ENCODE results near the gene SMG6. TPM values are rescaled to one million over a fixed set of nuclear protein-coding genes. Genes with fewer than 3 reads are reported as not detected.

SMG6 gene
- total RNA-seq, 1 experiment from 2014 or later = 33.8 TPM

GRCh38 chr17:2060681-2061440 lies 242.7 kb downstream of the SMG6 start:
- intact Hi-C loops (cut with micrococcal nuclease; ENCODE audit: unreplicated experiment) = no loop called here
- H3K9me3 Mint-ChIP-seq (ENCODE audit: unreplicated experiment) = no peaks in the 10 kb centered on the region

GRCh38 chr17:2060385-2060658 lies 243.3 kb downstream of the SMG6 start:
- H3K4me3 ChIP-seq (ENCODE audit: low read depth, low read length) = no peak overlapping the region
- no peaks in the 10 kb centered on the region for H3K9me3 Mint-ChIP-seq (ENCODE audit: unreplicated experiment)
- no peaks in the 10 kb centered on the region for H3K4me1 ChIP-seq
- ChIA-PET POLR2A (no interaction called here), CTCF (interaction anchor here (0.8 to 1.0 kb wide), 2 partner anchors 8 to 9 kb away, joined by 6 to 7 read pairs; no protein-coding TSS in a partner anchor)
- no TSS peak for BruUV-seq (replicated peaks)
- H3K9me3 ChIP-seq = no peaks in the 10 kb centered on the region
- H3K36me3 ChIP-seq (ENCODE audit: control insufficient read depth, insufficient read depth, low read length) = peaks cover 3% of the 10 kb centered on the region; the same call in 1 of the 2 replicates
- DNase-seq = no peak
- no peaks in the 10 kb centered on the region for H3K4me1 Mint-ChIP-seq (ENCODE audit: low read depth, unreplicated experiment)
- peaks cover 12% of the 10 kb centered on the region for H3K36me3 Mint-ChIP-seq (ENCODE audit: insufficient read depth, unreplicated experiment)
- no peaks in the 10 kb centered on the region for H3K27me3 ChIP-seq (replicated peaks; ENCODE audit: control insufficient read depth, insufficient read depth, low read length)
- no peaks in the 10 kb centered on the region for H3K27me3 Mint-ChIP-seq (ENCODE audit: insufficient read depth, unreplicated experiment)
- no peak overlapping the region for H3K4me3 Mint-ChIP-seq (ENCODE audit: unreplicated experiment)
- intact Hi-C loops (cut with micrococcal nuclease; ENCODE audit: unreplicated experiment) = no loop called here
- no peak overlapping the region for H3K27ac Mint-ChIP-seq (ENCODE audit: unreplicated experiment)
- no peak for TF ChIP-seq CTCF (IDR thresholded peaks at IDR 0.05; ENCODE audit: insufficient read depth in 1 of 2, low read depth in 1 of 2, low read length in 1 of 2, severe bottlenecking in 1 of 2, unreplicated experiment in 1 of 2)

More at GRCh38 chr17:2060681-2061440, 242.7 kb downstream of the SMG6 start:
- Histone ChIP-seq H3K9me3 (no peaks in the 10 kb centered on the region), H3K4me1 (no peaks in the 10 kb centered on the region), H3K4me3 (ENCODE audit: low read depth, low read length) (no peak overlapping the region), H3K36me3 (ENCODE audit: control insufficient read depth, insufficient read depth, low read length) (peaks cover 3% of the 10 kb centered on the region; the same call in 1 of the 2 replicates), H3K27me3 (replicated peaks; ENCODE audit: control insufficient read depth, insufficient read depth, low read length) (no peaks in the 10 kb centered on the region)
- Mint-ChIP-seq H3K4me1 (ENCODE audit: low read depth, unreplicated experiment) (no peaks in the 10 kb centered on the region), H3K27me3 (ENCODE audit: insufficient read depth, unreplicated experiment) (no peaks in the 10 kb centered on the region), H3K36me3 (ENCODE audit: insufficient read depth, unreplicated experiment) (peaks cover 18% of the 10 kb centered on the region), H3K27ac (ENCODE audit: unreplicated experiment) (no peak overlapping the region), H3K4me3 (ENCODE audit: unreplicated experiment) (no peak overlapping the region)
- TF ChIP-seq CTCF (IDR thresholded peaks at IDR 0.05; ENCODE audit: insufficient read depth in 1 of 2, low read depth in 1 of 2, low read length in 1 of 2, severe bottlenecking in 1 of 2, unreplicated experiment in 1 of 2) = no peak
- POLR2A ChIA-PET = no interaction called here
- no peak for DNase-seq
- CTCF ChIA-PET = no interaction called here
- BruUV-seq (replicated peaks) = no TSS peak

GRCh38 chr17:2059547-2060384 lies 243.8 kb downstream of the SMG6 start:
- H3K27me3 ChIP-seq (replicated peaks; ENCODE audit: control insufficient read depth, insufficient read depth, low read length) = no peaks in the 10 kb centered on the region
- DNase-seq = no peak
- TSS peak; percentile 75 for BruUV-seq (replicated peaks)
- H3K9me3 ChIP-seq = no peaks in the 10 kb centered on the region
- intact Hi-C loops (cut with micrococcal nuclease; ENCODE audit: unreplicated experiment) = loop anchor here (10.0 kb wide), 1 partner anchor 225 kb away; no protein-coding TSS in a partner anchor
- no peaks in the 10 kb centered on the region for H3K4me1 ChIP-seq
- H3K27ac Mint-ChIP-seq (ENCODE audit: unreplicated experiment) = no peak overlapping the region
- CTCF ChIA-PET = interaction anchor here (0.8 to 1.0 kb wide), 2 partner anchors 9 kb away, joined by 6 to 7 read pairs; no protein-coding TSS in a partner anchor
- peaks cover 11% of the 10 kb centered on the region for H3K36me3 Mint-ChIP-seq (ENCODE audit: insufficient read depth, unreplicated experiment)
- no peak overlapping the region for H3K4me3 Mint-ChIP-seq (ENCODE audit: unreplicated experiment)
- no peaks in the 10 kb centered on the region for H3K27me3 Mint-ChIP-seq (ENCODE audit: insufficient read depth, unreplicated experiment)
- TF ChIP-seq CTCF (IDR thresholded peaks at IDR 0.05; ENCODE audit: insufficient read depth in 1 of 2, low read depth in 1 of 2, low read length in 1 of 2, severe bottlenecking in 1 of 2, unreplicated experiment in 1 of 2) = no peak
- POLR2A ChIA-PET = no interaction called here
- H3K36me3 ChIP-seq (ENCODE audit: control insufficient read depth, insufficient read depth, low read length) = peaks cover 3% of the 10 kb centered on the region; the same call in 1 of the 2 replicates
- H3K4me3 ChIP-seq (ENCODE audit: low read depth, low read length) = no peak overlapping the region
- no peaks in the 10 kb centered on the region for H3K4me1 Mint-ChIP-seq (ENCODE audit: low read depth, unreplicated experiment)
- no peaks in the 10 kb centered on the region for H3K9me3 Mint-ChIP-seq (ENCODE audit: unreplicated experiment)
